ENCODE data around the gene CD164L2.

DNA sequence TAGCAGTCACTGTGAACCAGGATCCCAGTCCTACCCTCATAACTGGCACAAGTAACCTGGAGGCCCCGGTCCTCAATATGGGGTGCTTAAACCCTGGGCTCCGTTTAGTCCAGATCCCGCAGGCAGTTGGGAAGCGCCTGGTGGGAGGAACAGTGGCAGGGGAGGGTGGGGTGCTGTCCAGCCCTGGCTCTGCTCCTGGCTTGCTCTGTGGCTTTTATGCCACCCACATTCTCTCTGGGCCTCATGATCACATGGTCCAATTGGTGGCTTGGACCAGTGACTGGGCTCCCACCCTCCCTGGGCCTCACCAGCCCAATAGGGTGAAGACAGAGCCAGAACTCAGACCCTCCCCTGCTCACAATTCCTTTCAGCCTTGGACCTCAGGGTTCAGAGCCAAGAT lies 2.9 kb downstream of the CD164L2 start:
- TF ChIP-seq CTCF (IDR thresholded peaks at IDR 0.05; ENCODE audit: low read depth, low read length) = no peak
- TF ChIP-seq EZH2phosphoT487 (IDR thresholded peaks at IDR 0.05; ENCODE audit: low read depth) = no peak
